HG03460 (cell line): Measurements from ENCODE around the gene RMND5A.

ENCODE experiments used
- ATAC-seq: cut with Tn5 transposase; IDR thresholded peaks from one replicate; pipeline ENCODE4 v1.9.1; 2021; ENCODE audit not compliant: unreplicated experiment

The RMND5A gene

DNA sequence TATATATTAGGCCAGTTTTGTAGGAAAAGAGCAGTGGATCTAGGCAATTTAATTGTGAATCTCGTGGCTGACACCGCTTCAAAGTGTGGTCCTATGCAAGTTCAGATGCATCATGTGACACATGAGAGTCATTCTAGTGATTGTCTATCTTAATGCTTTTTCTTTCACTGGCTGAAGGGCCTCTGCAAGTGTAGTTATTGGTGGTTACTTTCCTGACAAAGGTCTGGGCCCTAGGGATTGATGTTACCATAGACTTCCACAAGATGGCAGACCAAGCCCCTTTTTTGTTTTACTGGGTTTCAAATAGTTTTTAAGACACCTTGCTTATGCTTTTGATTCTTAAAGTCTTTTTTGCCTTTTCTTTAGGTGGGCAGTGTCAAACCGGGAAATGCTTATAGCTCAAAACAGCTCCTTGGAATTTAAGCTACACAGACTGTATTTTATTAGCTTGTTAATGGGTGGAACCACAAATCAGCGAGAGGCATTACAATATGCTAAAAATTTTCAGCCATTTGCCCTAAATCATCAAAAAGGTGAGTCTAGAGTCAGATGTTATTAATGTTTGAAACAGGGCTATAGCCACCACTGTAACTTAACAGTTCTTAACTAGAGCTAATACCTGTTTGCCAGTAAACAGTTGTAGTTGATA is 44.7 kb downstream of the RMND5A start:
- no peak for ATAC-seq

DNA sequence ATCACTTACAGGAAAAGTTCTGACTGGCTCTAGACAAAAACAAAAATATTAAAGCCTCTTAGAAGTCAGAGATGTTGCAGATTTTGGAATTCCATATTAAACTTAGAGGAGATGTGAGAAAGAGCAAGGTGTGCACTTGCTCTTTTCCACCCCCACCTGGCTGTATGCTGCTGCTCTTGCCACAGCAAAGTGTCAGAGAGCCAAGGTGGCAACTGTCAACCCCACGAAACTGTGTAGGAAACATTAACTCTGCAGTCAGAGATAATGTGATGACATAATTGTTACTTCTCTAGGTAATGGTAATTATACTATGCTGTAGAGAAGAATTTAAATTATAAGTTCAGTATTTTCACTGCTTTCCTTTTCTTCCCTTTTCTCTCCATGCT is 45.2 kb downstream of the RMND5A start:
- ATAC-seq: no peak

- ATAC-seq: no peak
Measured at GRCh38 chr2:86768189-86768949, 48.3 kb downstream of the RMND5A start.

- ATAC-seq: no peak
Measured at GRCh38 chr2:86769838-86770237, 49.7 kb downstream of the RMND5A start.

GRCh38 chr2:86770816-86771301 is 50.8 kb downstream of the RMND5A start:
- ATAC-seq: no peak

DNA sequence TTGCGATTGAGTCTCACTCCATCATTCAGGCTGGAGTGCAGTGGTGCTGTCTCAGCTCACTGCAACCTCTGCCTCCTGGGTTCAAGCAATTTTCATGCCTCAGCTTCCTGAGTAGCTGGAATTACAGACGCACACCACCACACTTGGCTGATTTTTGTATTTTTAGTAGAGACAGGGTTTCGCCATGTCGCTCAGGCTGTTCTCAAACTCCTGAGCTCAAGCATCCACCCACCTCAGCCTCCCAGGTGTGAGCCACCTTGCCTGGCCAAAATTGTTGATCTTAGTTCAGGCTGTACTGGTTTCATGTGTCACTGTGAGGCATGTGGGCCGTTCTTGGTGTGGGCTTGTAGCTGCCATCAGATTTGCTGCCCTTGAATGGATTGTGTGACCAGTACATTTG is 52.5 kb downstream of the RMND5A start:
- no peak for ATAC-seq

DNA sequence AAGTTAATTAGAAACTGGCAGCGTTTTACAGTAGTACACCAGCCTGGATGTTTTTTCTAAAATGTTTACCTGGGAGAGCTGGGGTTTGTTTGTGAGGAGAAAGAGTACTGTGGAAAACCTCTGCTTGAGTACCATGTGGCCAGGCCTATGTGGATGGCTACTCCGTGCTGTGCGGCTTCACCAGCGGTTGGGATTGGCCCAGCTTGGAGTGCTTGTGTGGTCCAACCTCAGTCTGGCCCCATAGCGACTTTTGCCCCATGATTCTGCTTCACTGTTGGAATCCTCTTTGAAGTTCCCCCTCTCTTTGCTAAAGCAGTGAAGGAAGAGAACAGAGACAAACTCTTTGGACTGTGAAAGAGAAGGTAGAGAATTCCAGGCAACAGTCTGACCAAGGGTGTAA is 54.8 kb downstream of the RMND5A start:
- ATAC-seq: no peak

DNA sequence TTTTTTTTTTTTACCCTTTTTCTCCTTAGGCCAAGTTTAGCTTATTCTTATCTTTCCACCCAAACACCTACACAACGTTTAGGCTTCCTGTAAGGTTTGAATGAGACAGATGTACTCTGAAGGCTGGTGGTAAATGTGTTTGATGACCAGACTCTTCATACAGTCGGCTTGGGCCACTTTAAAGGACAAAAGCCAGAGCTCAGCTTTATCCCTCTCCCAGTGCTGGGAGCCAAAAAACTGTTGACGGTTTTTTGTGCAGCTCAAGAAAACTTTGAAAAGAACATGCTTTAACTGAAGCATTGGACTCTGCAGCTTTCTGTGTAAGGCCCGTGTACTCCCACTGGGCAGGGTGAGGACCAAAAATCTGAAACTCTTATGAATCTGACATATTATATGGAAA is 55.2 kb downstream of the RMND5A start:
- no peak for ATAC-seq

DNA sequence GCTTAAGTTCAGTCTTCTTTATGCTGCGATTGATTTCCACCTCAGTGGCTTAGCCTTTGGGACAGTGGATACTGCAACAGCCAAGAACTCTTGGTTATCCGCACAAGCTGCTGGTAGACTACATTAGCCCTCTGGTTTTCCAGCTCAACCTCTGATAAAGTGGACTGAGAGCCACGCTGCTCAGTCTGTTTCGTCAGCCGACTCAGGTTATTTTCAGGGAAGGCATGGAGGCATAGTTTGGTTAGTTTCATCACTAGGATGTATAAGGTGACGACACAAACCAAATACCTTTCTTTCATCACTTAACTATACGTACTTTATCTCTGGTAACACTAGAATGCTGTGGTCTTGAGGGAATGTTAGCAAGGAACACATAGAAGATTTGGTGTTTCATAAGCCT is 56.4 kb downstream of the RMND5A start:
- ATAC-seq: no peak

- ATAC-seq: no peak
Measured at GRCh38 chr2:86778957-86779356, 58.9 kb downstream of the RMND5A start.

DNA sequence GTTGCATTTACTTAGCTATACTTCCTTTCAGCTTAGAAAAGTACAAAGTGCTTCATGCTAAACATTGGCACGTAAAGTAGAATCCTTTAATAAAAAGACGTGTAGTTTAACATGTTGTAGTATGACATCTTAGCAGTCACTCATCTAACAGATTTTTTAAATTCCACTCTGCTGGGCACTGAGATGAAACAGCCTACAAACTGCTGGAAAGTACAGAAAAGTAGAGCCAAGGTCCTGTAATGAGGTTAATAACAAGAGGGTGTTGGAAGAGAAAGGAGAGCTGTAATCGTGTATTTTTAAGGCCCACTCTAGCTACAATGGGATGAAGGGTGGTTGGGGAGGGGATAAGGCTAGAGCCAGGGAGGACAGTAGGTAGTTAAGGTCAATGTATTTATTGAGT is 59.9 kb downstream of the RMND5A start:
- ATAC-seq: no peak

GRCh38 chr2:86781363-86781762 is 61.3 kb downstream of the RMND5A start:
- ATAC-seq: no peak

GRCh38 chr2:86782748-86783147 is 62.7 kb downstream of the RMND5A start:
- ATAC-seq: no peak

DNA sequence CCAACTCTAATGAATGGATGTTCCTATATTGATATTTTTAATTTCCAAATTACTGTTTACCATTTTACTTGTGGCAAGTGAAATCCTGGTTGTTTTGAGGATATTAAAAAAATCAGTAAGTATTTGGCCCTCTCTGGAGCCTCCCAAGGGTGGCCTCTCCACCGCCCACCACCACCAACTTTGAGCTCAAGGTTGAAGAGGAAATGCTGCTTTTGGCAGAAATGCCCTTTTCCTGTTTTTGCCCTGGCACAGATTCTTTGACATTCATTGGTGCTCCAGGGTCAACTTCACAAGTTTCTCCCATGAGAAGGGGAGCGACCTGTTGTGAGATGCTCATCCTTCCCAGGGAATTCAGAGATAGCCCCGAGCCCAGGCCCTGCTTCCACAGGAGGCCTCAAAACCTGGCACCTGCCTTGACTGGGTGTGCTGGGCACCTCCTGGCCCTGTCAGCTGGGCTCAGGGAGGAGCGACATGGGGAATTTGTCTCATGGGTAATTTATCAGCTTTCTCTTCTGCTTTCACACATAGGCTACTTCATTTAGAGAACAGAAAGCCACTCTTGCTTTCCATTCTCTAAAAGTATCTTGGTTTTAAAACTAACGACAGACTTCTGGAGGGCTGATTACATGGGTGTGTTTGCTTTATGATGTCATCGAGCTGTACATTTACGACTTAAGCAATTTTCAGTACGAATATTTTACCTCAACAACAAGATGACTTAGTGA is 63.7 kb downstream of the RMND5A start:
- peak; percentile 90 for ATAC-seq

DNA sequence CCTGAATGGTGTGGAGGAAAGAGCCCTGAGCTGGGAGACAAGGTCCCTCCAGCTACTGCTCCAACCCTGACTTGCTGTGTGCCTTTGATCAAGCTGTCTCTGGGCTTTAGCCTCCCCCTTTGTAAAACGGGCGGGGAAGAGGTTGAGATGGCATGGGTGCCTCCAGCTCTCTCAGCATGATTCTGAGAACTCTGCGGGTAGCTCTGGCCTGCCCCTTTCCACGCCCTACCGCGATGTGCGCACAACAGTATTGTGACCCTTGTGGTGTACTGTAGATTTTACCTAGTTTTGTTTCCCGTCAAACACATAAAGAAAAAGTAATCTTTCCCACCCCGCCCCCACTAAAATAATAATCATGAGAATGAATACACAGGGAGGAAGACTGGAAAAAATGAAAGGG is 65.4 kb downstream of the RMND5A start:
- ATAC-seq: no peak

DNA sequence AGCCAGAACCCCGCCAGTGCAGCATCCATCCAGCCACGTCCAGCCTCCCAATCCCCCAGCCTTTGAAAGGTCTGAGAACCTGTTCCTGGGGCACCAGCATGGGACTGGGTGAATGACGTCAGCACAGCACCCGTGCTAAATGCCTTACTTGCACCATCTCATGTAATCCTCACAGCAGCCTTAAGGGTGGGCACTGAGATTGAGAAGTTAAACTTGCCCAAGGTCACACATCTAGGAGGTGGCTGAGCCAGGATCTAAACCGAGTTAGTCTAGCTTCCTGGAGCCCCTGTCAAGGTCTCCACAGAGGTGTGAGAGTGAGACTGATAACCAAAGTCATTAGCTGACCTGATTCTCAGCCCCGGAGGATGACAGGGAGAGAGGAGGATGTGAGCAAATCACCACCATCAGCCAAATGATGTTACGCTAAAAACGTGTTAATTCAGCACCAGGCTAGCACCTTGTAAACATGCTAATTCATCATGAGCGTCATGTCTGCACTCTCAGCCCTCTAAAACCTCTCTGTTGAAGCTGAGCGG is 66.0 kb downstream of the RMND5A start:
- no peak for ATAC-seq

GRCh38 chr2:86787736-86788135 is 67.6 kb downstream of the RMND5A start:
- no peak for ATAC-seq

DNA sequence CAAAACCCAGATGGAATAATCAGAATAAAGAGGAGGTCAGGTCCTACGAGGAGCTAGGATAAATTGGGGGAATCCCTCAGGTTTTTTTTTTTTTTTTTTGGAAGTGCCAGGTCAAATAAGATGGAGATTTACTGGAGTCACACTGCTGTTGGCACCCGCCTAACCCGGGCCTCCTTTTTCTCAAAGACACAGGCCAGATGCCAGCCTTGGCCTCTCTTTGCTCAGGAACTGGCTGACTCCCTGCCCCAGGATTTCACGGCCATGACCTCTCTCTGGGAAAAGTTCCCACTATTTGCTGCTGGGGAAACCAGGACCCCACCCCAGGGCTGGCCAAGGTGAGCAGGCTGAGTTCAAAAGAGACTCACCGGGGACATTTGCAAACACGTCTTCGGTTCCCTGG is 68.1 kb downstream of the RMND5A start:
- ATAC-seq: no peak

DNA sequence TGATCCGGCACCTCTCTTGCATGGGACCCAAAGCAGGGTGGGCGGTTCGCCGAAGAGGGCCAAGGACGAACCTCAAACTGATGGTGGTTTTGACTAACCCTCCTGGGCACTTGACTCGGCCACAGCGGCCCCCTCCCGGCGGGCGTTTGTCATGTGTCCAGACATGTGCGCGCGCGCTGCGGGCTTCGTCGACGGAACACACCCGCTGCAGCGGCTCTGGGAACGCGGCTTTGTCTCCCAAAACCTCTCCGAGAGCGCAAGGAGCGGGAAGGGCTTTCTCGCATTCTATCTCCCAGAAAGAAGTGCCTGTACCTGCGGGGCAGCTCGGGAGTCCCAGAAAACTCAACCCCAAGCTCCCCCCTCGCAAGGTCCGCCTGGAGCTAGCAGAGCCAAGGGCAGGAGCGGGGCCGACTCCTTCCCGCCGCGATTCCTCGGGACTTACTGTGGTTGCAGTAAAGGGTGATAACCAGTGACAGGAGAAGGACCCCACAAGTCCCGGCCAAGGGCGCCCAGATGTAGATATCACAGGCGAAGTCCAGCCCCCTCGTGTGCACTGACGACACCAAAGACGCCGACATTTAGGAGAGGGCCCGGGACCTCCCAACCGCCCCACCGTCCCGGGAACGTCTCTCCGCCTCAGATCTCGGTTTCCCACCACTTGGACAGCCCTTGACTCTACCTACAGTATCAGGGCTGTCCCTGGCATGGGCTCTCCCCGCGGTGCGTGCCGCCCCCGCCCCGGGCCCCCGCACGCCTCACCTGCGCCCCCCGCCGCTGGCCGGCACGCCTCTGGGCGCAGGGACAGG is 69.0 kb downstream of the RMND5A start:
- ATAC-seq: no peak

- ATAC-seq: no peak
Measured at GRCh38 chr2:86789687-86790133, 69.6 kb downstream of the RMND5A start.

GRCh38 chr2:86790134-86790675 is 70.1 kb downstream of the RMND5A start:
- ATAC-seq: no peak
